SK-N-MC (cell line): ENCODE results near the gene NELFB.
A peak's percentile ranks its signal among the peaks of the same experiment; 100 is the strongest.
"Not testable (repeated sequence)": the region's sequence is repeated elsewhere in the genome, so short reads cannot be mapped to it uniquely, and the experiment has no call there.

ENCODE experiments used
- DNase-seq: peaks from one replicate; pipeline ENCODE4 v3.0.0-alpha.2; 2011; ENCODE audit warnings: low read depth, low spot score
- H3K27ac ChIP-seq: fragments of 200-600 bp; sonication (generic); 2 replicates; pipeline ENCODE4 v1.5.1; 2016; ENCODE audit warnings: mixed run types
- H3K36me3 ChIP-seq: fragments of 200-600 bp; sonication (generic); 2 replicates; pipeline ENCODE4 v1.6.1; 2017; ENCODE audit warnings: antibody characterized with exemption, low read length, mixed read lengths; ENCODE audit not compliant: insufficient read depth
- H3K4me3 ChIP-seq: fragments of 200-600 bp; sonication (generic); 2 replicates; pipeline ENCODE4 v1.5.1; 2016
- H3K9ac ChIP-seq: fragments of 200-600 bp; sonication (generic); 2 replicates; pipeline ENCODE4 v1.8.0; 2017; ENCODE audit warnings: mixed run types, mixed read lengths; ENCODE audit not compliant: insufficient read length
- H3K9me3 ChIP-seq: fragments of 200-600 bp; sonication (generic); 2 replicates; pipeline ENCODE4 v1.6.1; 2017; ENCODE audit warnings: low read depth, mild to moderate bottlenecking, antibody characterized with exemption, low read length, moderate library complexity, mixed read lengths
- EZH2 ChIP-seq: fragments of 200-600 bp; sonication (generic); IDR thresholded peaks from one replicate; pipeline ENCODE4 v1.6.1; 2017; ENCODE audit warnings: antibody characterized with exemption
- FOXP2 ChIP-seq: optimal IDR thresholded peaks from 2 replicates; pipeline ENCODE3; 2011; ENCODE audit warnings: mild to moderate bottlenecking, moderate library complexity; ENCODE audit not compliant: insufficient read depth; ENCODE audit errors: extremely low read length, control extremely low read depth
- POLR2AphosphoS5 ChIP-seq: IDR thresholded peaks from 2 replicates; pipeline ENCODE4 v1.6.1; 2012; ENCODE audit warnings: mild to moderate bottlenecking, low read depth, low read length, borderline replicate concordance

NELFB gene

DNA sequence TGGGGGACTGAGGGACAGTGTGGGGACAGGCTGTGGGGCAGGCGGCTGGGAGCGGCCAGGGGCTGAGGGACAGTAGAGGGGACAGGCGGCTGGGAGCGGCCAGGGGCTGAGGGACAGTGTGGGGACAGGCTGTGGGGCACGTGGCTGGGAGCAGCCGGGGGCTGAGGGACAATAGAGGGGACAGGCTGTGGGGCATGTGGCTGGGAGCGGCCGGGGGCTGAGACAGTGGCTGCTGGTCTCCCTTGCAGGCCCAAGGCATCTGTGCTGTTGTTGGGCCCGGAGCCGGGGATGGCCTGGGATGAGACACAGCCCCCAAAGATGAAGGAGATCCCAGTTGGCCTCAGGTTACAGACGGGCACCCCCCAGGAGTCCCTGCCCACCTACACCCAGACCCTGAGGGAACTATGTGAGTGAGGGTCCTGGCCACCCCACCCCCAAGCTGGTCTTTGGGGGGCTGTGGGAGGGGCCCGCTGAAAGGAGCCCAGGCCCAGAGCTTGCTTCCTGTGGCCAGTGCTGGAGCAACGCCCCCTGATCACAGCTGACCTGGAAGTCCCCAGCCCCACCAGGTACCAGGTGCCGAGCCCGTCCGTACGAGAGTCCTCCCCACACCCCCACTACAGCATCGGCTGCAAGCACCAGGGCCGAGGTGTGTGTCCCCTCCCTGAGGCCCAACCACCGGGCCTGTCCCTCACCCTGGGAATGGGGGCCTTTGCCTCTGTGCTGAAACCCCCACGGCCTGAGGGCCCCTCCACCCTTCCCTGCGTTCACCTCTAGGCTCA, 3.4 kb upstream of the NELFB start:
- Histone ChIP-seq H3K4me3 (no peak overlapping the region), H3K9ac (no peak overlapping the region)
- no peak for DNase-seq

DNA sequence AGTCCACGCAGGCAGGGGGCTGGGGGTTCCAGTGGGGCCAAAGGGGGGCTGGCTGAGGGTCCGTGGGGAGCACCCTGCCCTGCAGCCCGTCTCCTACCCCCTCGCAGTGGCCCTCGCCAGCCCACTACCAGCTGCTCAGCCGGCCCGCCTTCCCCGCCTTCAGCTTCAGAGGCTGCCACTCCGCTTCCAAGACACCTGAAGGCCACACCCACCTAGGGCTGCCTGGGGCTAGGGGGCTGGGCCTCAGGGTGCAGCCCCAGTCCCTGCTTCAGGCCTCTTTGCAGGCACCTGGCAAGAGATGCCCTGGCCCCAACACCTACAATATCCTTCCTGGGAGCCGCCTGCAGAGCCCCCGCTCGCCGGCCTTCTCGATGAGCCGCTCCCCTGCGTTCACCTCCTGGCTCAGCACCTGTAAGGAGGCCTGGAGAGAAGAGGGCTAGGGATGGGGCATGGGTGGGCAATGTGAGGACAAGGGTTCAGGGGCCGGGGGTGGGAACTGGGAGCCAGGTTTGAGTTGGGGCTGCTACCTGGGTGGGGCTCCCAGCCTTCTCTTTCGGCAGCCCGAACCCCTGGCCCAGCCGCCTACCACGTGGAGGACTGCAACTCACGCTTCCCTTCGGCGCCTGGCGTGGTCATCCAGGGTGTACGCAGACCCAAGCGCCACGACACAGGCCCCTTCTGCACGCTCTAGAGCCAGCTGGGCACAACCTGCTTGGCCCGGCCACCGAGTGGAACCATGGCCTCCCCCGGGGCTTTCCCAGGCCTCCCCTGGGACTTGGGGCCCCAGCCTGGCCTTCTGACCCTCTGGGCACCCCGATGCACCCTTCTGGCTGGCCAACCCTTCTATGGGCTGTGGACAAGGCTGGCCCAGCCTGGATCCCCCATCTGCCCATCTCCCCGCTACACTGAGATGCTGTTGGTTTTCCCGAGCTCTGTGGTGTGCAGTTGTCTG, 2.3 kb upstream of the NELFB start:
- no peak for DNase-seq
- H3K4me3 ChIP-seq, result no peak overlapping the region

More for the DNA sequence above, 3.4 kb upstream of the NELFB start:
- TF ChIP-seq EZH2 (no peak), FOXP2 (no peak), POLR2AphosphoS5 (no peak)
- Histone ChIP-seq H3K9me3 (no peaks in the 10 kb centered on the region), H3K27ac (no peak overlapping the region), H3K36me3 (peaks cover 6% of the 10 kb centered on the region; the same call in 1 of the 2 replicates)

DNA sequence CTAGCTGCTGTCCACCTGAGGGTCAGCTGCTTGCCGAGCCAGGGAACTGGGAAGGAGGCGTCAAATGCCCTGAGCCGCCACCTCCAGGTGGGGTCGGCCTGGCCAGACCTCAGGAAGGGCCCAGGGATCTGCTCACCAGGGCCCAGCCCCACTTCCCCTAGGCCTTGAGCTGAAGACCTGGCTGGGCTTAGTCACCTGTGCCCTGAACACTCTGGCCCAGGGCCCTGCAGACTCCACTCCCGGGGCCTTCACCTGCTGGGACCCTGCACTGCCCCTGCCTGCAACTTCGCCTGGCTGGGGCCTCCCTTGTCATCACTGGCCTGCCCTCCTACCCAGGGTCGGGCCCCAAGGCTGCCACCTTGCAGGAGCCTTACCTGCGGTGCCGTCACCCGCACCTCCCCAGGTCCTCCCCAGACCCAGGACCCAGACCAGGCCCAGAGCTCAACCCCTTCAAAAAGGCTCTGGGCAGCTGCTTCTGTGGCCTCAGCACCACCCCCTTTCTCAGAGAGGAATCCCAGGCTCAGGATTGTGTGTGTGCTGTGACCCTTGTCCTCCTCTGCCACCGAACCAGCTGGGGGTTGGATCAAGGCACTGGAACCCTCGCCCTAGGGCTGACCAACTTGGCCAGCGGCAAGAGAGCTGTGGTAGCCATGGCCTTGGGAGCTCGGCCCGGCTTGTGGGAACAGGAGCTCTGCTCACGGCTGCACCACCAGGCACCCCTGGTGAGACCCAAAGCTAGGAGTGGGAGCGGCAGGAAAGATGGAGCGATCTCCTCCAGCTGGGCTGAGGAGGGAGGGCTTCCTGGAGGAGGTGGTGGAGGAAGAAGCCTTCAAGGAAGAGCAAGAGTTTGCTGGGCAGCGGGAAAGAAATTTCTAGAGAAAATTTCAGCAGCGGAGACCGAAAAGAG, 1.2 kb upstream of the NELFB start:
- Histone ChIP-seq H3K9me3 (no peaks in the 10 kb centered on the region), H3K36me3 (peaks cover 22% of the 10 kb centered on the region), H3K9ac (peak overlapping the region; percentile 79), H3K4me3 (peak overlapping the region; percentile 88), H3K27ac (no peak overlapping the region; the same call in 1 of the 2 replicates)
- no peak for DNase-seq
- no peak for TF ChIP-seq POLR2AphosphoS5

More for the DNA sequence above, 2.3 kb upstream of the NELFB start:
- TF ChIP-seq EZH2 (no peak), FOXP2 (no peak), POLR2AphosphoS5 (no peak)
- H3K27ac ChIP-seq, result no peak overlapping the region
- peaks cover 11% of the 10 kb centered on the region; the same call in 1 of the 2 replicates for H3K36me3 ChIP-seq
- H3K9me3 ChIP-seq, result no peaks in the 10 kb centered on the region
- H3K9ac ChIP-seq, result no peak overlapping the region

DNA sequence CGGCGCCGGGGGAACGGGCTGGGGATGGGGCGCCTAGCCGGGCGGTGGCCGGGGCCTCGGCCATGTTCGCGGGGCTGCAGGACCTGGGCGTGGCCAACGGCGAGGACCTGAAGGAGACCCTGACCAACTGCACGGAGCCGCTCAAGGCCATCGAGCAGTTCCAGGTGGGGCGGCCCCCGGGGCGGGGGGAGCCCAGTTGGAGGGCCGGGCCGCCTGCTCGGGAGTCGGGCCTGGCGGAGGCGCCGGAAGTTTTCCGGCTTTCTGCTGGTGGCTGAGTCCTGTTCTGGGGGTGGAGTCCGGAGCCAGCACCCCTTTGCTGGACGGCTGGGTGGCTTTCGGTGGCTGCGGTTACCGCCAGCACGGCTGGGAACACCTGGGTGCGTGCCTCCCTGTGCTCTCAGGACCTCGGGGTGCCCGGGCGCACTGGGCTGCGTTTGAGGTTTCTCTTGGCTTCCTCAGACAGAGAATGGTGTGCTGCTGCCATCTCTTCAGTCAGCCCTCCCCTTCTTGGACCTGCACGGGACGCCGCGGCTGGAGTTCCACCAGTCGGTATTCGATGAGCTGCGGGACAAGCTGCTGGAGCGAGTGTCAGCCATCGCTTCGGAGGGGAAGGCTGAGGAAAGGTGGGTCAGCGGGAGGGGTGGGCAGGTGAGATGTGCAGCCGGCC, 454 bp downstream of the NELFB start:
- Histone ChIP-seq H3K36me3 (peaks cover 25% of the 10 kb centered on the region), H3K27ac (peak overlapping the region; percentile 50; the same call in 1 of the 2 replicates), H3K4me3 (peak overlapping the region; percentile 88), H3K9me3 (no peaks in the 10 kb centered on the region), H3K9ac (peak overlapping the region; percentile 91)
- TF ChIP-seq POLR2AphosphoS5 (no peak), EZH2 (no peak), FOXP2 (no peak)
- DNase-seq, result no peak

DNA sequence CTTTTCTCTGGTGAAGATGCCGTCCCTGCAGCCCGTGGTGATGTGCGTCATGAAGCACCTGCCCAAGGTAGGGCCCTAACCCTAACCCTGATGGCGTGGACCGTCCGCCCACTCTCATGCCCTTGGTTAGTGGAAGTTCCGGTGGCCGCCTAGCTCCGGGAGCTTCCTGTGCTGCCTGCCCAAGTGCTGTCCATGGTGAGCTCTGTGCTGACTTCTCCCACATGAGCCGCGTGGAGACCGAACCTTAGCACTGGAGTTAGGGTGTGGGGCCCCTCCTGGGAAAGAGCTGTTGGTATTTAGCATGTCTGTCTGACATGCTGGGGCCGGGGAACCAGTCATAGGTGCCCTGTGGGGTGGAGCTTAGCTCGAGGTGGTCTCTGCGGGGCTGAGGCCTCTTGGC, 1.2 kb downstream of the NELFB start:
- no peak for TF ChIP-seq FOXP2
- no peak for TF ChIP-seq POLR2AphosphoS5
- TF ChIP-seq EZH2, result no peak
- DNase-seq, result no peak
- Histone ChIP-seq H3K9me3 (no peaks in the 10 kb centered on the region), H3K9ac (peak overlapping the region; percentile 91), H3K27ac (no peak overlapping the region), H3K36me3 (peaks cover 25% of the 10 kb centered on the region), H3K4me3 (peak overlapping the region; percentile 88)

DNA sequence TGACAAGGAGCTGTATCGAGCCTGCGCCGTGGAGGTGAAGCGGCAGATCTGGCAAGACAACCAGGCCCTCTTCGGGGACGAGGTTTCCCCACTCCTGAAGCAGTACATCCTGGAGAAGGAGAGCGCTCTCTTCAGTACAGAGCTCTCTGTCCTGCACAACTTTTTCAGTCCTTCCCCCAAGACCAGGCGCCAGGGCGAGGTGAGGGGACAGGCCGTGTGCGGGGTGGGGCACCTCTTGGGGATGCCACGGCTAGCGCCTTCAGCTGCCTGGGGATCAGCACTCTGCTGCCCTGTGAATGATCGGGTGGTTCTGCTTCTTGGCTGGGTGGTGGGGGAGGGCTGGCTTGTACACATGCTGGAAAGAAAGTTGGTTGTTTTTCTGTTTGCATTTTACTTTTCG, 1.7 kb downstream of the NELFB start:
- Histone ChIP-seq H3K9ac (no peak overlapping the region), H3K4me3 (no peak overlapping the region), H3K36me3 (peaks cover 25% of the 10 kb centered on the region), H3K9me3 (no peaks in the 10 kb centered on the region), H3K27ac (no peak overlapping the region)
- DNase-seq, result no peak
- TF ChIP-seq FOXP2 (no peak), EZH2 (no peak), POLR2AphosphoS5 (no peak)

DNA sequence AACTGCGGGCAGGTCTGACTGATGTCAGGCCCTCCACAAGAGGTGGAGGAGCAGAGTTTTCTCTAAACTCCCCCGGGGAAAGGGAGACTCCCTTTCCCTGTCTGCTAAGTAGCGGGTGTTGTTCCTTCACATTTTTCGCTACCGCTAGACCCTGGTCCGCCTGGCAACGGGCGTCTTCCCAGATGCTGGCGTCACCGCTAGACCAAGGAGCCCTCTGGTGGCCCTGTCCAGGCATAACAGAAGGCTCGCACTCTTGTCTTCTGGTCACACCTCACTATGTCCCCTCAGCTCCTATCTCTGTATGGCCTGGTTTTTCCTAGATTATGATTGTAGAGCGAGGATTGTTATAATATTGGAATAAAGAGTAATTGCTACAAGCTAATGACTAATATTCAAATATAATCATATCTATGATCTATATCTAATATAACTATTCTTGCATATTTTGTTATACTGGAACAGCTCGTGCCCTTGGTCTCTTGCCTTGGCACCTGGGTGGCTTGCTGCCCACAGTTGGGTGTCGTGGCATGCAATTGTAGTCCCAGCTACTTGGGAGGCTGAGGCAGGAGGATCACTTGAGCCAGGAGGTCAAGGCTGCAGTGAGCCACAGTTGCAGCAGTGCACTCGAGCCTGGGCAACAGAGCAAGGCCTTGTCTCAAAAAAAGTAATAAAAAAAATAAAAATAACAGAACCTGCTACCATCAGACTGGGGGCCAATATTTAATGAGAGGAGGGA, 7.2 kb downstream of the NELFB start:
- H3K4me3 ChIP-seq, DNase-seq, H3K9me3 ChIP-seq, H3K27ac ChIP-seq, H3K9ac ChIP-seq: not testable (repeated sequence)
- H3K36me3 ChIP-seq, result peaks cover 27% of the 10 kb centered on the region
